ENCODE measurements around the gene NUP188. TPM values are rescaled to one million over a fixed set of nuclear protein-coding genes. Genes with fewer than 3 reads are reported as not detected.

NUP188 gene
- polyA plus RNA-seq, 1 donor from 2014 or later, result 24.0 TPM

DNA sequence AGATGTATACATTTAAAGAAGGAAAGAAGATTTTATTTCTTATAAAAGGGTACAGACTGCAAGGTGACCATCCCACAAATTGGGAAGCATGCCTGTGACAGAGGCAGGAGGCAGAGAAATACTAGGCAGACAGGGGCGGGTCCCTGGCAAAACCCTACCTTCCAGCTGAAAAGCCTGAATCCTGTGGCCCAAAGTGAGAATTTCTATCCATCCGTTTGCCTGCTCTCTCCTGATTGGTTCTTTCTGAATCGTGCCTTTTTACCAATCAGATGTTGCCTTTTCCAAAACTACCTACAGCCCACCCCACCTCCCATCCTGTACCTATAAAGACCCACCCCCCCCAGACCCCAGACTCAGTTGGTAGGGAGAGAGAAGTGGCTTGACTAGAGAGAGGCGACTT, 84.0 kb downstream of the NUP188 start:
- Histone ChIP-seq H3K36me3 (ENCODE audit: insufficient read depth, low read length) (no peaks in the 10 kb centered on the region), H3K9ac (ENCODE audit: low read length) (no peak overlapping the region), H3K9me2 (ENCODE audit: insufficient read depth, low read length) (no peaks in the 10 kb centered on the region), H3K4me3 (ENCODE audit: low read length) (no peak overlapping the region), H3F3A (ENCODE audit: insufficient read depth, low read length, poor library complexity, severe bottlenecking) (no peaks in the 10 kb centered on the region), H3K27ac (ENCODE audit: low read length) (no peak overlapping the region), H3K27me3 (ENCODE audit: insufficient read depth, low read depth, low read length) (no peaks in the 10 kb centered on the region), H4K20me1 (ENCODE audit: insufficient read depth) (no peaks in the 10 kb centered on the region), H3K79me2 (replicated peaks; ENCODE audit: insufficient read depth, low read length) (peaks cover 10% of the 10 kb centered on the region), H2AFZ (ENCODE audit: low read depth, low read length) (no peak overlapping the region), H3K9me3 (ENCODE audit: low read length) (no peaks in the 10 kb centered on the region), H3K4me2 (ENCODE audit: low read length) (no peak overlapping the region)
- TF ChIP-seq SMC3 (conservative IDR thresholded peaks at IDR 0.05; ENCODE audit: poor library complexity), result no peak
- no peak for TF ChIP-seq TAF1 (IDR thresholded peaks at IDR 0.05; ENCODE audit: low read depth)
- no peak for TF ChIP-seq MXI1 (conservative IDR thresholded peaks at IDR 0.05; ENCODE audit: poor library complexity, severe bottlenecking)

DNA sequence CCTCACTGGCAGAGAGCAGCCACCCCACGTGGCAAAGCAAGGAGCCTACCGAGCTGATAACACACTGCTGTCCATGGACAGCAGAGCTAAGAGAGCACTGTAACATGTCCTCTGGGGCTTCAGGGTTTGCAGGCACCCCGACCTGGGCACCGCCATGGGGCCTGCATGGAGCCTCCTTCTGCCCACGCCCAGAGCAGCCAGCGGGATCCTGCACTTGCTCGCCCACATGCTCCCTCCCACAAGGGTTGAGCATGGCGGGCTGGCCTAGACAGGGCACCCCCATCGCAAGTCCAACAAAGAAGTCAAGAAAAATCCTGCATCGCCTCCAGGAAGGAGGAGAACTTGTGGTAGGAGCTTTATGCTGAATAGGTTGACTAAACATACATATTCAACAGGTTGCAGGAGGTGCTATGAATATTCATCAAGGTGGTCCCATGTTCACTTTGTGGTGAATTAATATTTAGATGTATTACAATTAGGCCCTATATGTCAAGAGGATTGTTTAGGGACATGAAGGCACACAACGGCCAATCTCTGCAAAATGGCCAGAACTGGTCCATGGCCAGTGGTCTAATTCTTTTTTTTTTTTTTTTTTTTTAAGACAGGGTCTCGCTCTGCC, 85.2 kb downstream of the NUP188 start:
- Histone ChIP-seq H3K4me3 (ENCODE audit: low read length) (no peak overlapping the region), H2AFZ (ENCODE audit: low read depth, low read length) (no peak overlapping the region), H3K9me3 (ENCODE audit: low read length) (no peaks in the 10 kb centered on the region), H3F3A (ENCODE audit: insufficient read depth, low read length, poor library complexity, severe bottlenecking) (no peaks in the 10 kb centered on the region), H3K9ac (ENCODE audit: low read length) (no peak overlapping the region), H4K20me1 (ENCODE audit: insufficient read depth) (no peaks in the 10 kb centered on the region), H3K79me2 (replicated peaks; ENCODE audit: insufficient read depth, low read length) (peaks cover 7% of the 10 kb centered on the region), H3K27ac (ENCODE audit: low read length) (no peak overlapping the region), H3K36me3 (ENCODE audit: insufficient read depth, low read length) (no peaks in the 10 kb centered on the region), H3K4me2 (ENCODE audit: low read length) (no peak overlapping the region), H3K27me3 (ENCODE audit: insufficient read depth, low read depth, low read length) (no peaks in the 10 kb centered on the region), H3K9me2 (ENCODE audit: insufficient read depth, low read length) (no peaks in the 10 kb centered on the region)
- no peak for TF ChIP-seq EZH2 (IDR thresholded peaks at IDR 0.05; ENCODE audit: borderline replicate concordance, insufficient read depth, low read length, poor library complexity, severe bottlenecking)
- TF ChIP-seq, protein P1, sequence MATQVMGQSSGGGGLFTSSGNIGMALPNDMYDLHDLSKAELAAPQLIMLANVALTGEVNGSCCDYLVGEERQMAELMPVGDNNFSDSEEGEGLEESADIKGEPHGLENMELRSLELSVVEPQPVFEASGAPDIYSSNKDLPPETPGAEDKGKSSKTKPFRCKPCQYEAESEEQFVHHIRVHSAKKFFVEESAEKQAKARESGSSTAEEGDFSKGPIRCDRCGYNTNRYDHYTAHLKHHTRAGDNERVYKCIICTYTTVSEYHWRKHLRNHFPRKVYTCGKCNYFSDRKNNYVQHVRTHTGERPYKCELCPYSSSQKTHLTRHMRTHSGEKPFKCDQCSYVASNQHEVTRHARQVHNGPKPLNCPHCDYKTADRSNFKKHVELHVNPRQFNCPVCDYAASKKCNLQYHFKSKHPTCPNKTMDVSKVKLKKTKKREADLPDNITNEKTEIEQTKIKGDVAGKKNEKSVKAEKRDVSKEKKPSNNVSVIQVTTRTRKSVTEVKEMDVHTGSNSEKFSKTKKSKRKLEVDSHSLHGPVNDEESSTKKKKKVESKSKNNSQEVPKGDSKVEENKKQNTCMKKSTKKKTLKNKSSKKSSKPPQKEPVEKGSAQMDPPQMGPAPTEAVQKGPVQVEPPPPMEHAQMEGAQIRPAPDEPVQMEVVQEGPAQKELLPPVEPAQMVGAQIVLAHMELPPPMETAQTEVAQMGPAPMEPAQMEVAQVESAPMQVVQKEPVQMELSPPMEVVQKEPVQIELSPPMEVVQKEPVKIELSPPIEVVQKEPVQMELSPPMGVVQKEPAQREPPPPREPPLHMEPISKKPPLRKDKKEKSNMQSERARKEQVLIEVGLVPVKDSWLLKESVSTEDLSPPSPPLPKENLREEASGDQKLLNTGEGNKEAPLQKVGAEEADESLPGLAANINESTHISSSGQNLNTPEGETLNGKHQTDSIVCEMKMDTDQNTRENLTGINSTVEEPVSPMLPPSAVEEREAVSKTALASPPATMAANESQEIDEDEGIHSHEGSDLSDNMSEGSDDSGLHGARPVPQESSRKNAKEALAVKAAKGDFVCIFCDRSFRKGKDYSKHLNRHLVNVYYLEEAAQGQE (IDR thresholded peaks at IDR 0.05; ENCODE audit: borderline replicate concordance), result no peak
- TF ChIP-seq RAD21 (conservative IDR thresholded peaks at IDR 0.05), result no peak
- TF ChIP-seq, protein P2, sequence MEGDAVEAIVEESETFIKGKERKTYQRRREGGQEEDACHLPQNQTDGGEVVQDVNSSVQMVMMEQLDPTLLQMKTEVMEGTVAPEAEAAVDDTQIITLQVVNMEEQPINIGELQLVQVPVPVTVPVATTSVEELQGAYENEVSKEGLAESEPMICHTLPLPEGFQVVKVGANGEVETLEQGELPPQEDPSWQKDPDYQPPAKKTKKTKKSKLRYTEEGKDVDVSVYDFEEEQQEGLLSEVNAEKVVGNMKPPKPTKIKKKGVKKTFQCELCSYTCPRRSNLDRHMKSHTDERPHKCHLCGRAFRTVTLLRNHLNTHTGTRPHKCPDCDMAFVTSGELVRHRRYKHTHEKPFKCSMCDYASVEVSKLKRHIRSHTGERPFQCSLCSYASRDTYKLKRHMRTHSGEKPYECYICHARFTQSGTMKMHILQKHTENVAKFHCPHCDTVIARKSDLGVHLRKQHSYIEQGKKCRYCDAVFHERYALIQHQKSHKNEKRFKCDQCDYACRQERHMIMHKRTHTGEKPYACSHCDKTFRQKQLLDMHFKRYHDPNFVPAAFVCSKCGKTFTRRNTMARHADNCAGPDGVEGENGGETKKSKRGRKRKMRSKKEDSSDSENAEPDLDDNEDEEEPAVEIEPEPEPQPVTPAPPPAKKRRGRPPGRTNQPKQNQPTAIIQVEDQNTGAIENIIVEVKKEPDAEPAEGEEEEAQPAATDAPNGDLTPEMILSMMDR (IDR thresholded peaks at IDR 0.05; ENCODE audit: poor library complexity, severe bottlenecking), result no peak
- TF ChIP-seq TAF1 (IDR thresholded peaks at IDR 0.05; ENCODE audit: low read depth), result no peak
- no peak for TF ChIP-seq EP300 (conservative IDR thresholded peaks at IDR 0.05; ENCODE audit: poor library complexity, severe bottlenecking)
- no peak for TF ChIP-seq POLR2AphosphoS5 (IDR thresholded peaks at IDR 0.05)
- TF ChIP-seq SMC3 (conservative IDR thresholded peaks at IDR 0.05; ENCODE audit: poor library complexity), result no peak
- no peak for TF ChIP-seq MXI1 (conservative IDR thresholded peaks at IDR 0.05; ENCODE audit: poor library complexity, severe bottlenecking)
